Tibial artery (tissue), 4 donors: ENCODE measurements around the gene CYP24A1.

Source experiments
- DNase-seq, 2 donors: peaks; one replicate each; pipeline ENCODE4 v3.0.0-alpha.2; 2019
- H3K27ac ChIP-seq, 2 donors: fragments of 200-600 bp; sonication (generic) in 1 of 2; 1 replicate in 1 of 2; 2 replicates in 1 of 2; pipeline ENCODE4 v1.5.1; 2018 to 2019; ENCODE audit warnings: mild to moderate bottlenecking in 1 of 2
- H3K27me3 ChIP-seq, 2 donors: fragments of 200-600 bp; sonication (generic) in 1 of 2; one replicate each; pipeline versions ENCODE4 v1.5.1 to v1.6.0; 2016 to 2019
- H3K36me3 ChIP-seq, 3 donors: fragments of 200-600 bp; sonication (generic) in 2 of 3; one replicate each; pipeline ENCODE4 v1.5.1; 2016 to 2019; ENCODE audit warnings: mild to moderate bottlenecking in 2 of 3
- H3K4me1 ChIP-seq, 4 donors: fragments of 200-600 bp; sonication (generic) in 2 of 4; 1 replicate in 3 of 4; 2 replicates in 1 of 4; pipeline ENCODE4 v1.5.1; 2016 to 2019
- H3K4me3 ChIP-seq, 2 donors: fragments of 200-600 bp; sonication (generic) in 1 of 2; 1 replicate in 1 of 2; 2 replicates in 1 of 2; pipeline ENCODE4 v1.5.1; 2018 to 2019; ENCODE audit warnings: mild to moderate bottlenecking in 2 of 2
- H3K9me3 ChIP-seq, 3 donors: fragments of 200-600 bp; sonication (generic) in 1 of 3; one replicate each; pipeline ENCODE4 v1.5.1; 2016 to 2019
- CTCF ChIP-seq, 2 experiments: fragments of 200-600 bp in 1 of 2; fragments of 450-650 bp in 1 of 2; IDR thresholded peaks; one replicate each; pipeline ENCODE4 v1.5.1; 2017 to 2019; ENCODE audit warnings: antibody characterized with exemption in 2 of 2, mild to moderate bottlenecking in 1 of 2, moderate library complexity in 1 of 2
- intact Hi-C: fragments of 100-400 bp; cut with DNase I; formaldehyde crosslinking; loops from one replicate; pipeline ENCODE4 v1.15.0; 2023; ENCODE audit warnings: low total_unique reads

The CYP24A1 gene

GRCh38 chr20:54166987-54167662 lies 6.7 kb downstream of the CYP24A1 start:
- Histone ChIP-seq H3K27me3 (peaks cover 0 to 52% of the 10 kb centered on the region in 2 donors), H3K4me3 (no peak overlapping the region)
- intact Hi-C loops: no loop called here

GRCh38 chr20:54165803-54166202 lies 8.0 kb downstream of the CYP24A1 start:
- no peaks in the 10 kb centered on the region for H3K4me1 ChIP-seq
- intact Hi-C loops: no loop called here
- no peaks in the 10 kb centered on the region for H3K36me3 ChIP-seq
- H3K27ac ChIP-seq: no peak overlapping the region
- no peak for DNase-seq
- no peaks in the 10 kb centered on the region for H3K9me3 ChIP-seq
- H3K27me3 ChIP-seq: peaks cover 0 to 43% of the 10 kb centered on the region in 2 donors
- no peak for TF ChIP-seq CTCF (IDR thresholded peaks at IDR 0.05)
- no peak overlapping the region for H3K4me3 ChIP-seq

More at GRCh38 chr20:54166987-54167662, 6.7 kb downstream of the CYP24A1 start:
- H3K36me3 ChIP-seq: no peaks in the 10 kb centered on the region
- no peak for TF ChIP-seq CTCF (IDR thresholded peaks at IDR 0.05)
- no peaks in the 10 kb centered on the region for H3K9me3 ChIP-seq
- no peak overlapping the region for H3K27ac ChIP-seq
- DNase-seq: no peak
- no peaks in the 10 kb centered on the region for H3K4me1 ChIP-seq

GRCh38 chr20:54165014-54165413 lies 8.8 kb downstream of the CYP24A1 start:
- Histone ChIP-seq H3K36me3 (no peaks in the 10 kb centered on the region), H3K9me3 (no peaks in the 10 kb centered on the region), H3K27ac (no peak overlapping the region), H3K4me3 (no peak overlapping the region), H3K4me1 (no peaks in the 10 kb centered on the region), H3K27me3 (peaks cover 0 to 41% of the 10 kb centered on the region in 2 donors)
- intact Hi-C loops: no loop called here
- DNase-seq: no peak
- no peak for TF ChIP-seq CTCF (IDR thresholded peaks at IDR 0.05)

- no peaks in the 10 kb centered on the region for H3K36me3 ChIP-seq
- no peak for TF ChIP-seq CTCF (IDR thresholded peaks at IDR 0.05)
- intact Hi-C loops: no loop called here
- no peaks in the 10 kb centered on the region for H3K4me1 ChIP-seq
- peaks cover 0 to 29% of the 10 kb centered on the region in 2 donors for H3K27me3 ChIP-seq
- no peaks in the 10 kb centered on the region for H3K9me3 ChIP-seq
- no peak for DNase-seq
- H3K4me3 ChIP-seq: no peak overlapping the region
- H3K27ac ChIP-seq: no peak overlapping the region
Observed at GRCh38 chr20:54163402-54163801, 10.4 kb downstream of the CYP24A1 start.

GRCh38 chr20:54162378-54163009 lies 11.3 kb downstream of the CYP24A1 start:
- TF ChIP-seq CTCF (IDR thresholded peaks at IDR 0.05): no peak
- intact Hi-C loops: no loop called here
- Histone ChIP-seq H3K9me3 (no peaks in the 10 kb centered on the region), H3K27me3 (peaks cover 0 to 20% of the 10 kb centered on the region in 2 donors), H3K36me3 (no peaks in the 10 kb centered on the region), H3K4me3 (no peak overlapping the region), H3K4me1 (no peaks in the 10 kb centered on the region), H3K27ac (no peak overlapping the region)
- DNase-seq: no peak
